HG03442 (cell line): ENCODE data around the gene CAMTA1.

Experiments
- ATAC-seq: cut with Tn5 transposase; IDR thresholded peaks from one replicate; pipeline ENCODE4 v1.9.1; 2021; ENCODE audit warnings: mild to moderate bottlenecking, moderate library complexity; ENCODE audit not compliant: unreplicated experiment

CAMTA1 gene

GRCh38 chr1:7454052-7454815 is 669.0 kb downstream of the CAMTA1 start:
- ATAC-seq = no peak

GRCh38 chr1:7454895-7455784 is 669.9 kb downstream of the CAMTA1 start:
- ATAC-seq = no peak

- no peak for ATAC-seq
These were observed 670.8 kb downstream of the CAMTA1 start for GRCh38 chr1:7455796-7456721.

GRCh38 chr1:7456722-7457082 is 671.4 kb downstream of the CAMTA1 start:
- no peak for ATAC-seq

GRCh38 chr1:7457811-7458210 is 672.6 kb downstream of the CAMTA1 start:
- ATAC-seq = no peak

- no peak for ATAC-seq
These were observed 673.7 kb downstream of the CAMTA1 start for GRCh38 chr1:7458946-7459345.

GRCh38 chr1:7459914-7460313 is 674.7 kb downstream of the CAMTA1 start:
- ATAC-seq = no peak

- ATAC-seq = no peak
These were observed 675.6 kb downstream of the CAMTA1 start for GRCh38 chr1:7460807-7461206.

- no peak for ATAC-seq
These were observed 677.4 kb downstream of the CAMTA1 start for GRCh38 chr1:7462617-7463016.

GRCh38 chr1:7463526-7463925 is 678.3 kb downstream of the CAMTA1 start:
- ATAC-seq = no peak

GRCh38 chr1:7464736-7465135 is 679.5 kb downstream of the CAMTA1 start:
- no peak for ATAC-seq

GRCh38 chr1:7467476-7468175 is 682.4 kb downstream of the CAMTA1 start:
- no peak for ATAC-seq

- ATAC-seq = no peak
These were observed 683.0 kb downstream of the CAMTA1 start for GRCh38 chr1:7468248-7468647.

GRCh38 chr1:7469255-7469938 is 684.1 kb downstream of the CAMTA1 start:
- no peak for ATAC-seq

- ATAC-seq = no peak
These were observed 685.8 kb downstream of the CAMTA1 start for GRCh38 chr1:7470904-7471638.

GRCh38 chr1:7471836-7472235 is 686.6 kb downstream of the CAMTA1 start:
- no peak for ATAC-seq

GRCh38 chr1:7473223-7474142 is 688.2 kb downstream of the CAMTA1 start:
- no peak for ATAC-seq

- no peak for ATAC-seq
These were observed 688.9 kb downstream of the CAMTA1 start for GRCh38 chr1:7474143-7474490.
